Activated T-helper 1 cell treated with Interleukin-2 at 50 U/mL for 16 hours (primary cell): ENCODE results near the gene PDCL3.

Source experiments
- DNase-seq: peaks from one replicate; pipeline ENCODE4 v3.0.0-alpha.2; 2020; ENCODE audit warnings: low read depth

The PDCL3 gene

GRCh38 chr2:100562613-100563406 lies at the start of gene PDCL3:
Gene PDCL3 (plus strand): TSS chr2:100562993. CDS start chr2:100563068, 75 bp downstream.
- peak; percentile 90 for DNase-seq

GRCh38 chr2:100513650-100514049 lies 49.1 kb upstream of the PDCL3 start:
- no peak for DNase-seq

GRCh38 chr2:100517556-100517955 lies 45.2 kb upstream of the PDCL3 start:
- no peak for DNase-seq

GRCh38 chr2:100518801-100519200 lies 44.0 kb upstream of the PDCL3 start:
- DNase-seq = no peak

- DNase-seq = no peak
These were observed 42.6 kb upstream of the PDCL3 start for GRCh38 chr2:100520224-100520623.

GRCh38 chr2:100522430-100522829 lies 40.4 kb upstream of the PDCL3 start:
- no peak for DNase-seq

GRCh38 chr2:100524331-100524730 lies 38.5 kb upstream of the PDCL3 start:
- DNase-seq = no peak

- DNase-seq = no peak
These were observed 35.9 kb upstream of the PDCL3 start for GRCh38 chr2:100526868-100527267.

- DNase-seq = no peak
These were observed 35.3 kb upstream of the PDCL3 start for GRCh38 chr2:100527440-100528015.

- no peak for DNase-seq
These were observed 33.6 kb upstream of the PDCL3 start for GRCh38 chr2:100529176-100529575.

GRCh38 chr2:100529900-100530299 lies 32.9 kb upstream of the PDCL3 start:
- no peak for DNase-seq

GRCh38 chr2:100535855-100536254 lies 26.9 kb upstream of the PDCL3 start:
- DNase-seq = no peak

GRCh38 chr2:100537918-100538317 lies 24.9 kb upstream of the PDCL3 start:
- DNase-seq = no peak

- DNase-seq = no peak
These were observed 23.6 kb upstream of the PDCL3 start for GRCh38 chr2:100539221-100539620.

GRCh38 chr2:100541404-100541803 lies 21.4 kb upstream of the PDCL3 start:
- no peak for DNase-seq

- no peak for DNase-seq
These were observed 20.4 kb upstream of the PDCL3 start for GRCh38 chr2:100542418-100542817.

- no peak for DNase-seq
These were observed 17.7 kb upstream of the PDCL3 start for GRCh38 chr2:100544911-100545596.

- DNase-seq = no peak
These were observed 16.3 kb upstream of the PDCL3 start for GRCh38 chr2:100546469-100546868.

GRCh38 chr2:100548771-100549170 lies 14.0 kb upstream of the PDCL3 start:
- no peak for DNase-seq

- no peak for DNase-seq
These were observed 11.5 kb upstream of the PDCL3 start for GRCh38 chr2:100551303-100551702.

GRCh38 chr2:100554798-100555407 lies 7.9 kb upstream of the PDCL3 start:
- DNase-seq = peak; percentile 15

GRCh38 chr2:100556746-100557145 lies 6.0 kb upstream of the PDCL3 start:
- no peak for DNase-seq
